ENCODE results near the gene ETF1. TPM values are rescaled to one million over a fixed set of nuclear protein-coding genes. Genes with fewer than 3 reads are reported as not detected.
A peak's percentile ranks its signal among the peaks of the same experiment; 100 is the strongest.

ETF1 gene
- total and polyA plus RNA-seq, 9 of the 15 experiments (the other 6 are each of a cell fraction or from before 2014, with no cell fraction given): 53.7 to 209 (median 164) TPM

GRCh38 chr5:138469540-138470321 is 73.3 kb downstream of the ETF1 start (continued):
- TF ChIP-seq, protein P1, sequence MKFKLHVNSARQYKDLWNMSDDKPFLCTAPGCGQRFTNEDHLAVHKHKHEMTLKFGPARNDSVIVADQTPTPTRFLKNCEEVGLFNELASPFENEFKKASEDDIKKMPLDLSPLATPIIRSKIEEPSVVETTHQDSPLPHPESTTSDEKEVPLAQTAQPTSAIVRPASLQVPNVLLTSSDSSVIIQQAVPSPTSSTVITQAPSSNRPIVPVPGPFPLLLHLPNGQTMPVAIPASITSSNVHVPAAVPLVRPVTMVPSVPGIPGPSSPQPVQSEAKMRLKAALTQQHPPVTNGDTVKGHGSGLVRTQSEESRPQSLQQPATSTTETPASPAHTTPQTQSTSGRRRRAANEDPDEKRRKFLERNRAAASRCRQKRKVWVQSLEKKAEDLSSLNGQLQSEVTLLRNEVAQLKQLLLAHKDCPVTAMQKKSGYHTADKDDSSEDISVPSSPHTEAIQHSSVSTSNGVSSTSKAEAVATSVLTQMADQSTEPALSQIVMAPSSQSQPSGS (CRISPR knock-in tag; IDR thresholded peaks at IDR 0.05): no peak
- peak; percentile 85 for TF ChIP-seq ZNF551 (CRISPR knock-in tag; IDR thresholded peaks at IDR 0.05)
- TF ChIP-seq MAZ (CRISPR knock-in tag; conservative IDR thresholded peaks at IDR 0.05 in 1 of 2, IDR thresholded peaks at IDR 0.05 in 1 of 2): peak in 1 of 2 experiments; percentile 69; a peak in 2 of 4 replicates
- TF ChIP-seq EGR1 (conservative IDR thresholded peaks at IDR 0.05): peak; percentile 43
- TF ChIP-seq, protein P2, sequence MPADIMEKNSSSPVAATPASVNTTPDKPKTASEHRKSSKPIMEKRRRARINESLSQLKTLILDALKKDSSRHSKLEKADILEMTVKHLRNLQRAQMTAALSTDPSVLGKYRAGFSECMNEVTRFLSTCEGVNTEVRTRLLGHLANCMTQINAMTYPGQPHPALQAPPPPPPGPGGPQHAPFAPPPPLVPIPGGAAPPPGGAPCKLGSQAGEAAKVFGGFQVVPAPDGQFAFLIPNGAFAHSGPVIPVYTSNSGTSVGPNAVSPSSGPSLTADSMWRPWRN (IDR thresholded peaks at IDR 0.05; ENCODE audit: low read depth): no peak
- no peak for TF ChIP-seq SRSF9 (IDR thresholded peaks at IDR 0.05; ENCODE audit: borderline replicate concordance, low read depth, low read length)
- TF ChIP-seq, protein P3, sequence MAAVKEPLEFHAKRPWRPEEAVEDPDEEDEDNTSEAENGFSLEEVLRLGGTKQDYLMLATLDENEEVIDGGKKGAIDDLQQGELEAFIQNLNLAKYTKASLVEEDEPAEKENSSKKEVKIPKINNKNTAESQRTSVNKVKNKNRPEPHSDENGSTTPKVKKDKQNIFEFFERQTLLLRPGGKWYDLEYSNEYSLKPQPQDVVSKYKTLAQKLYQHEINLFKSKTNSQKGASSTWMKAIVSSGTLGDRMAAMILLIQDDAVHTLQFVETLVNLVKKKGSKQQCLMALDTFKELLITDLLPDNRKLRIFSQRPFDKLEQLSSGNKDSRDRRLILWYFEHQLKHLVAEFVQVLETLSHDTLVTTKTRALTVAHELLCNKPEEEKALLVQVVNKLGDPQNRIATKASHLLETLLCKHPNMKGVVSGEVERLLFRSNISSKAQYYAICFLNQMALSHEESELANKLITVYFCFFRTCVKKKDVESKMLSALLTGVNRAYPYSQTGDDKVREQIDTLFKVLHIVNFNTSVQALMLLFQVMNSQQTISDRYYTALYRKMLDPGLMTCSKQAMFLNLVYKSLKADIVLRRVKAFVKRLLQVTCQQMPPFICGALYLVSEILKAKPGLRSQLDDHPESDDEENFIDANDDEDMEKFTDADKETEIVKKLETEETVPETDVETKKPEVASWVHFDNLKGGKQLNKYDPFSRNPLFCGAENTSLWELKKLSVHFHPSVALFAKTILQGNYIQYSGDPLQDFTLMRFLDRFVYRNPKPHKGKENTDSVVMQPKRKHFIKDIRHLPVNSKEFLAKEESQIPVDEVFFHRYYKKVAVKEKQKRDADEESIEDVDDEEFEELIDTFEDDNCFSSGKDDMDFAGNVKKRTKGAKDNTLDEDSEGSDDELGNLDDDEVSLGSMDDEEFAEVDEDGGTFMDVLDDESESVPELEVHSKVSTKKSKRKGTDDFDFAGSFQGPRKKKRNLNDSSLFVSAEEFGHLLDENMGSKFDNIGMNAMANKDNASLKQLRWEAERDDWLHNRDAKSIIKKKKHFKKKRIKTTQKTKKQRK (IDR thresholded peaks at IDR 0.05; ENCODE audit: borderline replicate concordance, low read depth, low read length): no peak
- TF ChIP-seq KAT7 (CRISPR knock-in tag; IDR thresholded peaks at IDR 0.05; ENCODE audit: borderline replicate concordance): no peak
- TF ChIP-seq MAFF (IDR thresholded peaks at IDR 0.05; ENCODE audit: low read length): no peak
- no peak for TF ChIP-seq ILK (tag; IDR thresholded peaks at IDR 0.05; ENCODE audit: borderline replicate concordance, low read depth)
- TF ChIP-seq ELF1 (tag; IDR thresholded peaks at IDR 0.05): no peak
- peak; percentile 68; the same call in 1 of the 2 replicates for TF ChIP-seq THAP12 (CRISPR knock-in tag; IDR thresholded peaks at IDR 0.05)
- TF ChIP-seq ZNF778 (CRISPR knock-in tag; IDR thresholded peaks at IDR 0.05): no peak
- peak; percentile 82 for TF ChIP-seq ARHGAP35 (IDR thresholded peaks at IDR 0.05; ENCODE audit: partially characterized antibody)
- peak; percentile 51 for TF ChIP-seq TCF3 (CRISPR knock-in tag; IDR thresholded peaks at IDR 0.05)
- TF ChIP-seq, protein P4, sequence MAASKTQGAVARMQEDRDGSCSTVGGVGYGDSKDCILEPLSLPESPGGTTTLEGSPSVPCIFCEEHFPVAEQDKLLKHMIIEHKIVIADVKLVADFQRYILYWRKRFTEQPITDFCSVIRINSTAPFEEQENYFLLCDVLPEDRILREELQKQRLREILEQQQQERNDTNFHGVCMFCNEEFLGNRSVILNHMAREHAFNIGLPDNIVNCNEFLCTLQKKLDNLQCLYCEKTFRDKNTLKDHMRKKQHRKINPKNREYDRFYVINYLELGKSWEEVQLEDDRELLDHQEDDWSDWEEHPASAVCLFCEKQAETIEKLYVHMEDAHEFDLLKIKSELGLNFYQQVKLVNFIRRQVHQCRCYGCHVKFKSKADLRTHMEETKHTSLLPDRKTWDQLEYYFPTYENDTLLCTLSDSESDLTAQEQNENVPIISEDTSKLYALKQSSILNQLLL (CRISPR knock-in tag; IDR thresholded peaks at IDR 0.05; ENCODE audit: borderline replicate concordance): no peak
- no peak for TF ChIP-seq ZNF316 (IDR thresholded peaks at IDR 0.05)
- TF ChIP-seq CBFA2T2 (conservative IDR thresholded peaks at IDR 0.05): 0 out of 2 replicates have a peak, but pooled peaks have one; percentile 5
- TF ChIP-seq BACH1 (tag; IDR thresholded peaks at IDR 0.05): no peak
